Mesenteric fat pad (tissue), 1 donor: Measurements from ENCODE around the gene LCN2. TPM values are rescaled to one million over a fixed set of nuclear protein-coding genes. Genes with fewer than 3 reads are reported as not detected.
"Not testable (repeated sequence)": the region's sequence is repeated elsewhere in the genome, so short reads cannot be mapped to it uniquely, and the experiment has no call there.

Experiments
- DNase-seq: peaks from one replicate; pipeline ENCODE4 v3.0.0-alpha.2; 2020; ENCODE audit warnings: low spot score
- long read RNA-seq: library from polyadenylated mRNA; unstranded; transcript quantifications from one replicate; pipeline ENCODE4 v2.0.0, GENCODE V29; 2020
- total RNA-seq: library from RNA; stranded (reverse); fragmentation: NEBNext Ultra II Directional; extraction: Animal tissue kit (Norgen Biotek cat#: 25700); gene quantifications from one replicate; pipeline ENCODE4 v1.2.1, GENCODE V29; 2021
- donor health status: DM: yes; HTN: yes; CAD: no.

LCN2 gene
- 0.64 TPM for total RNA-seq
- long read RNA-seq: 0 reads

DNA sequence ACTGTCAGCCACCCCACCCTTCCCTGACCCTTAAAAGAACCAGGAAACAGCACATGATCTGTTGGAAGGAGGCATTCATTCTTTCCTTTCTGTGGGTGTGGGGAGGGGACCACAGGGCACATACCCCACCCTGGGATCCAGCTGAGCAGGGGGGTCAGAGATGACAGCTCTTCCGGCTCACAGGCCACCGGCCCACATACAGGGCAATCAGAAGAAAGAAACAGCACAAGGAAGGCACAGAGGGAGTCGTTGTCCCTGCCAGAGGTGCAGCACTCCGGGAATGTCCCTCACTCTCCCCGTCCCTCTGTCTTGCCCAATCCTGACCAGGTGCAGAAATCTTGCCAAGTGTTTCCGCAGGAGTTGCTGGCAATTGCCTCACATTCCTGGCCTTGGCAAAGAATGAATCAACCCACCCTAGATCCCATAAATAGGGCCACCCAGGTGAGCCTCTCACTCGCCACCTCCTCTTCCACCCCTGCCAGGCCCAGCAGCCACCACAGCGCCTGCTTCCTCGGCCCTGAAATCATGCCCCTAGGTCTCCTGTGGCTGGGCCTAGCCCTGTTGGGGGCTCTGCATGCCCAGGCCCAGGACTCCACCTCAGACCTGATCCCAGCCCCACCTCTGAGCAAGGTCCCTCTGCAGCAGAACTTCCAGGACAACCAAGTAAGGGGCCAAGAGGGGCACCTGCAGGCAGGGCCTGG is at the start of gene LCN2:
LCN2 (plus strand) TSS at position 453 of the 701 bp plus-strand sequence; CDS start at position 526, 73 bp downstream.
- no peak for DNase-seq

DNA sequence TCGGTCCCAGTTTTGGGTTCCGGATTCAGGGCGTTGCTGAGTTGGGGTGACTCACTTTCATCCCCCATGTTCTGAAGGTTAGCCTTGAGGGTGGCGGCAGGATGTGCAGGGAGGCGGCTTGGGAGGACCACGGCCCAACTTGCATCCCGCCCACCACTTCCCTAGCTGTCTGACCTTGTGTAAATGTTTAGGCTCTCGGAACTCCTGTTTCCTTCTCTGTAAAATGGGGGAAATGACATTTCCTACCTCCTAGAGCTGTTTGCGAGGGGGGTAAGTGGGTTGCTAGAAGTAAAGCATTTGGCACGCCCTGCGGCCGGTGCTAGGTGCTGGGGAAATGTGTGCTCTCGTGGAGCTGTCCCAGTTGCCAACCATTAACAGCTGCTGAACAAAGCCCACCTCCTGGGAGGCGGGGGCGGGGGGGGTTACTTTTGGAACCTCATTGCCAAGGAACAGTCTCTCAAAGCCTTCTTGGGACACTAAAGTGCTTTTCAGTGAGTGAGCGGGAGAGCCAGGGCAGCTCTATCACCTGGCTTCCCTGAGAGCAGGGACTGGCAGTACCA is 49.2 kb upstream of the LCN2 start:
- DNase-seq: no peak

DNA sequence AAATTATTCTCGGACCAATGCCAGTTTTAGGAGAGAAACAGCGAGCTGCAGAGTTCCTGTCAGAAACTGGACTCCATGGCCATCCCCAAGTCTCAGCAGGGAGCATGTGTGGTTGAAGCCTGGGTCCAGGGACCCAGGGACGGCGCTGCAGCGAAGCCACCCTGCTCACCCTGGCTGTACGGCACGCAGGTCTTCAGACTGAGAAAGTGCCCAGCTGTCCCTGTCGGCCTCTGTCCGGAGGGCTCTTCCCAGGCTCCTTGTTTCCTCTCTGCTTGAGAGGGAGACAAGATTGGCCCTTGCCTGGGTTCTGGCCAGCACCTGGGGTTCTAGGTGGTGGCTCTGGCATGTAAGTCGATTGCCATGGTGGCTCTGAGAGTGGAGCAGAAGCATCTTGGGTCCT is 48.7 kb upstream of the LCN2 start:
- DNase-seq: no peak

DNA sequence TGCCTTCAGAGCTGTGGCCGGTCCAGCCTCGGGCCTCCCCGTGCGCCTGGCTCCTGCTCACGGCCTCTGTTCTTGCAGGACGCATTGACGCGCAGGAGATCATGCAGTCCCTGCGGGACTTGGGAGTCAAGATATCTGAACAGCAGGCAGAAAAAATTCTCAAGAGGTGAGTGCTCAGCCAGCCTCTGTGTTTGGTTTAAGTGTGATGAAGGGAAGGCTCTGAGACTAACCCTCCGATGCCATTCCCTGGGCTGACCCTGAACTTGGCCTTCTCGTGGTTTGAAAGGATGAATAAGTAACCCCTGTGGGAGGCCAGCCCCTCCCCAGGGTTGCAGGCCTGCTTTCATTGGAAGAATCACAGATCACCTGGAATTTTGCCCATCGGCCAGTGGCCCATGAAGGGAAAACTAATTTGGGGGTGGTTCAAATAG is 48.0 kb upstream of the LCN2 start:
- no peak for DNase-seq

DNA sequence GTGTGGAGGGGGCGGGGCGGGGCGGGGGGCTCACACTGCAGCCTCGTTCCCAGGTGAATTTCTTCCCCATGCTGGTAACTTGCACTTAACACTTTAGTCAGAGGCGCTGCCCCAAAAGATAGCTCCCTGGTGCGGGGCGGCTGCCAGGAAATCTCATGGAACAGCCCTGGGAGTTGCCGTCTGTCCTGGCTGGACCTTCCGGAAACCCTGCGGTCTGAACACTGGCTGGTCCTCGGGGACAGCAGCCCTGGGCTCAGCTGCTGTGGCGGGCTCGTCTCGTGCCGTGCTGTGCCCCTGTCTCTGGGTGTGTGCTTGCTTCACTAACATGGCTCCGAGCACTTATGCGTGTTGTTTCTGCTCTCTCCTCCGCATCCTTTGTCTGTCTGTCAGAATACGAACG is 47.6 kb upstream of the LCN2 start:
- no peak for DNase-seq

DNA sequence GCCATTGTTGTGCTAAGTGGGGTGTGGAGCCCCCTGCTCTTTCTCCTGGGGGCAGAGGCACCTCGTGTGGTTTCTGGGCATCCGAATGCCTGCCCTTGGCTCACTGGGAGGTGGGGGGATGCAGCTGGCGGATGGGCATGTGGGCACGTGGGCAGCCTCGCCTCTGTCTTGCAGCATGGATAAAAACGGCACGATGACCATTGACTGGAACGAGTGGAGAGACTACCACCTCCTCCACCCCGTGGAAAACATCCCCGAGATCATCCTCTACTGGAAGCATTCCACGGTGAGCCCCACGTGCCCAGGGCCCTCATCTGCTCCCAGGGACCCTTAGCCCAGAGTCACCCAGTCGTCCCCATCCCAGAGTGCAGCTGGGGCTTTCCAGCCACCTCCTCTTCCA is 47.1 kb upstream of the LCN2 start:
- DNase-seq: no peak

DNA sequence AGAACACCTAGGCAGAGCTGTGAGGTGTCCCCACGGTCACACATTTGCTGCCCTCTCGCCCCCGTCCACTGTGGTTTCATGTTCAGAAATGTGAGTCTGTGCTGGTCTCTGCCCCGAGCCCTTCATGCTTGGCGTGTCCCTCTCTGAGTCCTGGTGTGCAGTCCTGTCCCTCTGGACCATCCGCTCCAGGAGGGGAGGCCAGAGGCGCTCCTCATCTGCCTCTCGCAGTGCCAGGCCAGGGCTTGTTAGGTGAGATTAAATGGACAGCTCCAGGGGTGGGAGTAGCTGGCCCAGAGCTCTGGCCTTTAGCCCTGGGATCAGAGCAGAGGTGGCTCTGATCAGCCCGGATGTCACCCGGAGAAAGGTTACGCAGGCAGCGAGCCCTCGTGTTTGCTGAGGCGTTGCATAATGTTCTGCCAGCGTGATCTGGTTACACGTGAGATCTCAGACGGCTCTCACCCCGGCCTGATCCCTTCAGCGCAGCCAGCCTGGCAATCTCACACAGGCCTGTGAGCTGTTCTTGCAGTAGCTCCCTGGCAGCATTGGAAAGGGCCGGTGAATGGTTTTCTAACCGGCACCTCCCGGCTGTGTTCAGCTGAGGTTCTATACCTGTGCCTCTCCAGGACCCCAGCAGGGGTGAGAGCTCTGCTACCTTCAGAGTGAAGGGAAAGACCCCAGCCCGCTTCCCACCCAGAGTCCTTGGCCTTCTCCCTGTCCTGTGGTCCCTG is 46.2 kb upstream of the LCN2 start:
- DNase-seq: no peak

DNA sequence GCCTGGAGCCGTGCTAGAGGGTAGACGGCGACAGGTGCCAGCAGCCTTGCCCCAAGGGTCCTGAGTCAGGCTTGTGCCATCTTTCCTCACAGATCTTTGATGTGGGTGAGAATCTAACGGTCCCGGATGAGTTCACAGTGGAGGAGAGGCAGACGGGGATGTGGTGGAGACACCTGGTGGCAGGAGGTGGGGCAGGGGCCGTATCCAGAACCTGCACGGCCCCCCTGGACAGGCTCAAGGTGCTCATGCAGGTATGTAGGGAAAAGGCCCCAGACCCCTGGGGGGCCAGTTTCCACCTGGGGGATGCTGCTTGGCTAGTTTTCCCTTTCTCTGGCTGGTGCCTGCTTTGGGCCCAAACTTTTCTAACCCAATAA is 45.7 kb upstream of the LCN2 start:
- DNase-seq: no peak

DNA sequence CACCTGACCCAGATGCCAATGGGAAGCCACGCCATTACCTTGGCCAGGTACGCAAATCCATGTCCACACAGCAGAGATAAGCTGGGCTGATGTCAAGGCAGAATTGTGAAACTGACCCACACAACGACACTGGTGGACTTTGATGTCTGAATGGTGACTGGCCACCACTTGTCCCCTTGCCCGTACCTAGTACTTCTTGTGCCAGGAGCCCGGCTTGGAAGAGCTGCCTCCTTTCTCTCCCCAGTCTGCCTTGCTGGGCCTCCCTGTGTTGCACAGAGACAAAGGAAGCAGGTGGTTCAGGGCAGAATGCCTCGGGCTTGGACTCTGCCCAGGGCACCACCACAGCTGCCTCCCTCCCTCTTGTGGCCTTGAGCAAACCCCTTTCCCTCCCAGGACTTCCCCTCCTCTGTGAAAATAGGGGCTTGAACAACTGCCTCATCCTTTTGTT is 45.1 kb upstream of the LCN2 start:
- no peak for DNase-seq

DNA sequence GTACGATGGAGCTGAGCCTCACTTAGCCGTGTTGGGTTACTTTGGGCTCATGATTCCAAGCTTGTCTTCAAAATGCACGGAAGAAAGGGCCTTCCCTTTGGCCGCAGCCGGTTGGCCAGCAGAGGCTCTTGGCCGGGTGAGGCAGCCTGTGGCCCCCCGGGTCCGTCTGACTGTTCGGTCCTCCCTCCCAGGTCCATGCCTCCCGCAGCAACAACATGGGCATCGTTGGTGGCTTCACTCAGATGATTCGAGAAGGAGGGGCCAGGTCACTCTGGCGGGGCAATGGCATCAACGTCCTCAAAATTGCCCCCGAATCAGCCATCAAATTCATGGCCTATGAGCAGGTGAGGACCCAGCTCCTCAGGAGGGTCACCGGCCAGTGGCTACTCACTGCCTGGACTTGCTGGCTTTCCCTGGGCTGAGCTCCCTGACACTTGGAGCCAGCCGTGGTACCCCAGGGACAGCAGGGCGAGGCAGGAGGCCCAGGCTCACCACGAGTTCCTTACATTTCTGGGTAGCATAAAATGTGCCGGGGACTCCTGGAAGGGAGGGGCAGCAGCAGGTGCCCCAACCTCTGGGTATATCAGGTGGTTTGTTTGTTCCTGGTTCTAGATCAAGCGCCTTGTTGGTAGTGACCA is 43.6 kb upstream of the LCN2 start:
- no peak for DNase-seq

DNA sequence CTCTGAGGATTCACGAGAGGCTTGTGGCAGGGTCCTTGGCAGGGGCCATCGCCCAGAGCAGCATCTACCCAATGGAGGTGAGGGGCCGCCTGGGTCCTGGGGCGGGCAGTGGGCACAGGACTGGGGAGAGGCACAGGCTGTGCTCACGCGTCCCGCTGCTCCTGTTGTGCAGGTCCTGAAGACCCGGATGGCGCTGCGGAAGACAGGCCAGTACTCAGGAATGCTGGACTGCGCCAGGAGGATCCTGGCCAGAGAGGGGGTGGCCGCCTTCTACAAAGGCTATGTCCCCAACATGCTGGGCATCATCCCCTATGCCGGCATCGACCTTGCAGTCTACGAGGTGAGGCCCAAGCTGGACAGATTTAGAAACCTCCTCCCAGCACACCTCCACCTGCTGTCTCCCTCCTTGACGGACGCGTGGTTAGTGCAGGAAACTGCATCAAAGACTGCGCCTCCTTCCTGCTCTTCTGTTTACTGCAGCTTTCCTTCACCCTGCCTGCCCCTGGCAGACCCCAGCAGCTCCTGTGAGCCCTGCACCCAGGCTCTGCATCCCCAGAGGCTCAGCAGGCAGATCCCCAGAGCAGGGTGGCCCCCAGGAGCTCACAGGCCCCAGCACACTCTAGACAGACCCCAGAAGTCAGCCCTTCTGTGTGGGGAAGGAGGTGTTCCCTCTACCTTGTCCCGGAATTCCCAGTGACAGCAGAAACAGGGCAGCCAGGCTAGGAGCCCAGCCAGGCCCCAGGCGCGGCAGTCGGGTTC is 42.9 kb upstream of the LCN2 start:
- DNase-seq: no peak

DNA sequence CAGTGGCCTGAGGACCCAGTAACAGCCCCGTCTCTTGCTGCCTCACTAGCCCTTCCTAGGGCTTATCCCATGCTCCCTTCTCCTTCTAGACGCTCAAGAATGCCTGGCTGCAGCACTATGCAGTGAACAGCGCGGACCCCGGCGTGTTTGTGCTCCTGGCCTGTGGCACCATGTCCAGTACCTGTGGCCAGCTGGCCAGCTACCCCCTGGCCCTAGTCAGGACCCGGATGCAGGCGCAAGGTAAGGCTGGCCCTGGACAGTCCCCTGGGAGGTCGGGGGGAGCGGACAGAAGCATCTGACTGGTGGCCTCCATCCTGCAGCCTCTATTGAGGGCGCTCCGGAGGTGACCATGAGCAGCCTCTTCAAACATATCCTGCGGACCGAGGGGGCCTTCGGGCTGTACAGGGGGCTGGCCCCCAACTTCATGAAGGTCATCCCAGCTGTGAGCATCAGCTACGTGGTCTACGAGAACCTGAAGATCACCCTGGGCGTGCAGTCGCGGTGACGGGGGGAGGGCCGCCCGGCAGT is 42.2 kb upstream of the LCN2 start:
- no peak for DNase-seq

DNA sequence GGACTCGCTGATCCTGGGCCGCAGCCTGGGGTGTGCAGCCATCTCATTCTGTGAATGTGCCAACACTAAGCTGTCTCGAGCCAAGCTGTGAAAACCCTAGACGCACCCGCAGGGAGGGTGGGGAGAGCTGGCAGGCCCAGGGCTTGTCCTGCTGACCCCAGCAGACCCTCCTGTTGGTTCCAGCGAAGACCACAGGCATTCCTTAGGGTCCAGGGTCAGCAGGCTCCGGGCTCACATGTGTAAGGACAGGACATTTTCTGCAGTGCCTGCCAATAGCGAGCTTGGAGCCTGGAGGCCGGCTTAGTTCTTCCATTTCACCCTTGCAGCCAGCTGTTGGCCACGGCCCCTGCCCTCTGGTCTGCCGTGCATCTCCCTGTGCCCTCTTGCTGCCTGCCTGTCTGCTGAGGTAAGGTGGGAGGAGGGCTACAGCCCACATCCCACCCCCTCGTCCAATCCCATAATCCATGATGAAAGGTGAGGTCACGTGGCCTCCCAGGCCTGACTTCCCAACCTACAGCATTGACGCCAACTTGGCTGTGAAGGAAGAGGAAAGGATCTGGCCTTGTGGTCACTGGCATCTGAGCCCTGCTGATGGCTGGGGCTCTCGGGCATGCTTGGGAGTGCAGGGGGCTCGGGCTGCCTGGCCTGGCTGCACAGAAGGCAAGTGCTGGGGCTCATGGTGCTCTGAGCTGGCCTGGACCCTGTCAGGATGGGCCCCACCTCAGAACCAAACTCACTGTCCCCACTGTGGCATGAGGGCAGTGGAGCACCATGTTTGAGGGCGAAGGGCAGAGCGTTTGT is 41.6 kb upstream of the LCN2 start:
- no peak for DNase-seq

DNA sequence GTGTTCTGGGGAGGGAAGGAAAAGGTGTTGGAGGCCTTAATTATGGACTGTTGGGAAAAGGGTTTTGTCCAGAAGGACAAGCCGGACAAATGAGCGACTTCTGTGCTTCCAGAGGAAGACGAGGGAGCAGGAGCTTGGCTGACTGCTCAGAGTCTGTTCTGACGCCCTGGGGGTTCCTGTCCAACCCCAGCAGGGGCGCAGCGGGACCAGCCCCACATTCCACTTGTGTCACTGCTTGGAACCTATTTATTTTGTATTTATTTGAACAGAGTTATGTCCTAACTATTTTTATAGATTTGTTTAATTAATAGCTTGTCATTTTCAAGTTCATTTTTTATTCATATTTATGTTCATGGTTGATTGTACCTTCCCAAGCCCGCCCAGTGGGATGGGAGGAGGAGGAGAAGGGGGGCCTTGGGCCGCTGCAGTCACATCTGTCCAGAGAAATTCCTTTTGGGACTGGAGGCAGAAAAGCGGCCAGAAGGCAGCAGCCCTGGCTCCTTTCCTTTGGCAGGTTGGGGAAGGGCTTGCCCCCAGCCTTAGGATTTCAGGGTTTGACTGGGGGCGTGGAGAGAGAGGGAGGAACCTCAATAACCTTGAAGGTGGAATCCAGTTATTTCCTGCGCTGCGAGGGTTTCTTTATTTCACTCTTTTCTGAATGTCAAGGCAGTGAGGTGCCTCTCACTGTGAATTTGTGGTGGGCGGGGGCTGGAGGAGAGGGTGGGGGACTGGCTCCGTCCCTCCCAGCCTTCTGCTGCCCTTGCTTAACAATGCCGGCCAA is 40.8 kb upstream of the LCN2 start:
- DNase-seq: no peak

DNA sequence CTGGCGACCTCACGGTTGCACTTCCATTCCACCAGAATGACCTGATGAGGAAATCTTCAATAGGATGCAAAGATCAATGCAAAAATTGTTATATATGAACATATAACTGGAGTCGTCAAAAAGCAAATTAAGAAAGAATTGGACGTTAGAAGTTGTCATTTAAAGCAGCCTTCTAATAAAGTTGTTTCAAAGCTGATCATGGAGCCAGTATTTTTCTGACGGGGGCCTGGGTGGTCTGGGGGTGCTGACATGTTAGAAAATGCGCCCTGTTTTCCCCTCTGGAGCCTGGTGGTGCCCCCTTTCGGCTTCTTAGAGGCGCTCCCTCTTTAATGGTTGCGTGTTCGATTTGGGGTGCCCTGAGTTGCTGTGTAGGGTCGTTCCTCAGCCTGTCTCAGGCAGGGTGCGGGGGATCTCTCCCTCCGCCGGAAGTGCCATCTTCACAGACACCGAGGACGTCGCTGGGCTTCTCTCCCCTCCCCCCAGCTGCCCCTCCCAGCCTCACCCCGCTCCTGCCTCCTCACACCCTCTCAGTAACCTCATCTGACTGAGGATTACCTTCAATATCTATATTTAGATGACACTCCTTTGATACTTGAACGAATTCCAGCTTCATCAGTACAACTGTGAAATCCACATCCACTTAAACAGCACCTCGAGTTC is 40.1 kb upstream of the LCN2 start:
- no peak for DNase-seq

DNA sequence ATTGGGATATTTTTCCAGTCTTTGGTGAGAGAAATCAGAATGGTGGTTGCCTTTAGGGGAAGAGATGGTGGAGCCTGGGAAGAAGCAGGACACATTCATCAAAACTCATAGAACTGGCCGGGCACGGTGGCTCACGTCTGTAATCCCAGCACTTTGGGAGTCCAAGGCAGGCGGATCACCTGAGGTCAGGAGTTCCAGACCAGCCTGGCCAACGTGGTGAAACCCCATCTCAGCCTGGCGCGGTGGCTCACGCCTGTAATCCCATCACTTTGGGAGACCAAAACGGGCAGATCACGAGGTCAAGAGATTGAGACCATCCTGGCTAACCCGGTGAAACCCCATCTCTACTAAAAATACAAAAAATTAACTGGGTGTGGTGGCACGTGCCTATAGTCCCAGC is 37.5 kb upstream of the LCN2 start:
- not testable (repeated sequence) for DNase-seq

DNA sequence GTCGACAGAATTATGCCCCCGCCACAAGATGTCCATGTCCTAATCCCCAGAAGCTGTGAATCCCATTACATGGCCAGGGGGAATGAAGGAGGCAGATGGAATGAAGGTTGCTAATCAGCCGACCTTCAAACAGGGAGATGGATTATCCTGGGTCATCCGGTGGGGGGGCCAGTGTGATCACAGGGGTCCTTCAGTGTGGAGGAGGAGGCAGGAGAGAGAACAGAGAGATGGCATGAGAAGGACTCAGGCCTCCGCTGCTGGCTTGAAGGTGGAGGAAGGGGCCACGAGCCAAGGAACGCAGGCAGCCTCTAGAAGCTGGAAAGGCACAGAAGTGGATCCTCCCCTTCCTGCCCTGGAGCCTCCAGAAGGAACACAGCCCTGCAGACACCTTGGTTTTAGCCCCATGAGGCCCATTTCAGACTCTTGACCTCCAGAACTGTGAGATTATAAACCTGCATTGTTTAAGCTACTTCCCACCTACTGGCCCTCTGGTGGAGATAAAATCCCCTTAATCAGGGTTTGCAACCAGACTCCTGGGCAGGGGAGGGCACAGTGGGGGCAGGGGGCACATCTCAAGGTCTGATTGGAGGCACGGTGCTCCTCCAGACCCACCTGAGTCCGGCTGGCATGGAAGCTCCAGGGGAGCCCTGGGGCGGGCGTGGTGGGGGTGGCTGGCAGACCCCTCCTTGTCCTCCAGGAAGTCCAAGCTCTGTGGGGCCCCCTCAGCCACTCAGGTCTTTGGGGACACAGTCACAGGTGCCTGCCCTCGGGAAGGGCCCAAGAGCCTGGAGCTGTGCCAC is 35.5 kb upstream of the LCN2 start:
- DNase-seq: no peak
